Stimulated activated CD4-positive, alpha-beta T cell treated with anti-CD3 and anti-CD28 coated beads, Interleukin-4, amount 100 ng/mL, for 1 hour (primary cell): Measurements from ENCODE around the gene RASEF.

Experiments used
- DNase-seq: peaks from one replicate; pipeline ENCODE4 v3.0.0-alpha.2; 2020

RASEF gene

GRCh38 chr9:83056174-83056573 lies 6.8 kb downstream of the RASEF start:
- no peak for DNase-seq

- DNase-seq, result no peak
Observed at GRCh38 chr9:83047839-83048775, 14.8 kb downstream of the RASEF start.

GRCh38 chr9:83043597-83043996 lies 19.3 kb downstream of the RASEF start:
- DNase-seq, result no peak

- no peak for DNase-seq
Observed at GRCh38 chr9:83041771-83042170, 21.2 kb downstream of the RASEF start.

- DNase-seq, result no peak
Observed at GRCh38 chr9:83039303-83039702, 23.6 kb downstream of the RASEF start.

- no peak for DNase-seq
Observed at GRCh38 chr9:83036043-83036442, 26.9 kb downstream of the RASEF start.

- no peak for DNase-seq
Observed at GRCh38 chr9:83035143-83035542, 27.8 kb downstream of the RASEF start.

GRCh38 chr9:83034587-83034986 lies 28.4 kb downstream of the RASEF start:
- DNase-seq, result no peak

GRCh38 chr9:83034026-83034425 lies 28.9 kb downstream of the RASEF start:
- no peak for DNase-seq

- no peak for DNase-seq
Observed at GRCh38 chr9:83032065-83032625, 30.8 kb downstream of the RASEF start.

GRCh38 chr9:83030391-83031107 lies 32.4 kb downstream of the RASEF start:
- DNase-seq, result no peak

GRCh38 chr9:83029531-83030137 lies 33.3 kb downstream of the RASEF start:
- no peak for DNase-seq

GRCh38 chr9:83027153-83027891 lies 35.6 kb downstream of the RASEF start:
- no peak for DNase-seq

- DNase-seq, result no peak
Observed at GRCh38 chr9:83024506-83025125, 38.3 kb downstream of the RASEF start.

- DNase-seq, result no peak
Observed at GRCh38 chr9:83023151-83023550, 39.8 kb downstream of the RASEF start.

GRCh38 chr9:83020864-83021263 lies 42.1 kb downstream of the RASEF start:
- no peak for DNase-seq

GRCh38 chr9:83020327-83020726 lies 42.6 kb downstream of the RASEF start:
- DNase-seq, result no peak

GRCh38 chr9:83019246-83019645 lies 43.7 kb downstream of the RASEF start:
- DNase-seq, result no peak

- DNase-seq, result no peak
Observed at GRCh38 chr9:83015897-83016296, 47.0 kb downstream of the RASEF start.

- no peak for DNase-seq
Observed at GRCh38 chr9:83013867-83014605, 48.9 kb downstream of the RASEF start.
